ENCODE data around the gene CLDN18.
A peak's percentile ranks its signal among the peaks of the same experiment; 100 is the strongest.

The CLDN18 gene

DNA sequence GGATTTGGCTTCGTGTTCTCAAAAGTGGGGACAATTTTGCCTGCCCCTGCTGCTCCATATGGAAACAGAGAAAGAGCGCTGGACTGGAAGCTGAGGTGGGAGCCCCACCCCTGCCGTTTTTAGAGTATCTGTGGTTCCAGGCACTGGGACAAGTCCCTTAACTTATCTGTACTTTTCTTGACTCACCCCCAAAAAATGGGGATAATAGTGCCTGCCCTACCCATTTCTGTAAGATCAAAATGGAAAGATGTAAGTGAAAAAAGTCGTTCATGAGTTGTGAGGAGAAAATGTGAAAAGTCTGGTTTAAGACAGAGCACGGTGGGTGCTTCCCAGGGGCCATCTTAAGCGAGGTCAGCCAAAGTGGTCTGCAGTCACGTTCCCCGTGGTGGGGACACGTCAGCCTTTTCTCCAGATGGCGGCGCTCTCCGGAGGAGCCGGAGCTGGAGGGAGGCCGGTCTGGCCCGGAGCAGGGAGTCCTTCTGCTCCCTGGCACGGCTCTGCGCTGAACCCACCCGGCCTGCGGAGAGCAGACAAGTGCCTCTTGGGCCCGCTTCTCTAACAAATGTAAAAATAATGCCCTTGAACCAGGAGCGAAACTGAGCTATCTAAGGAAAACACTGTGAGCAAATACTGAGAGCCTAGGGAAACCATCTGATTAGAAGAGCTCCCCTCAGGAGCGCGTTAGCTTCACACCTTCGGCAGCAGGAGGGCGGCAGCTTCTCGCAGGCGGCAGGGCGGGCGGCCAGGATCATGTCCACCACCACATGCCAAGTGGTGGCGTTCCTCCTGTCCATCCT is at the start of gene CLDN18:
Gene CLDN18 (plus strand): TSS at position 690 of the 797 bp plus-strand sequence. CDS start 61 bp downstream, at position 751.
- CTCF ChIA-PET, result interaction anchor here (1.3 kb wide), 1 partner anchor 21 kb away, joined by 3 read pairs; no protein-coding TSS in a partner anchor

DNA sequence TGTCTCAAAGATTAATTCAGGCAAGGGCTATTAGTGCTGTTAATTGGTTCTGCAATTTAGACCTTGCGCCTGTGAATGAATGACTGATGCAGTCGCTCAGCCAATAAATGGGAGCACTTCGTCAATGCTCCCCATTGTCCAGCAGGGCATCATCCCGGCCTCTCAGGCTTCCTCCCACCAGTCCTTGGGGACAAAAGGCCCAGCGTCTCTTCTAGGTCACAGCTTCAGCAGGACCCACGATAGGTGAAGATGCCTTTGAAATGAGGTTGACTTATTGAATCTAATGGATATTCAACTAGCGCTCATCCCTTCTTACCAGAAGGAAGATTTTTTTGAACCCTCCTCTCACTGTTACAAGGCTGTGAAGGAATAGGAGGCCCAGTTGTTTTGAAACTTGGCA is 47.7 kb upstream of the CLDN18 start:
- H3K4me3 ChIP-seq (ENCODE audit: low read depth, low read length), result no peak overlapping the region
- TF ChIP-seq, protein P1, sequence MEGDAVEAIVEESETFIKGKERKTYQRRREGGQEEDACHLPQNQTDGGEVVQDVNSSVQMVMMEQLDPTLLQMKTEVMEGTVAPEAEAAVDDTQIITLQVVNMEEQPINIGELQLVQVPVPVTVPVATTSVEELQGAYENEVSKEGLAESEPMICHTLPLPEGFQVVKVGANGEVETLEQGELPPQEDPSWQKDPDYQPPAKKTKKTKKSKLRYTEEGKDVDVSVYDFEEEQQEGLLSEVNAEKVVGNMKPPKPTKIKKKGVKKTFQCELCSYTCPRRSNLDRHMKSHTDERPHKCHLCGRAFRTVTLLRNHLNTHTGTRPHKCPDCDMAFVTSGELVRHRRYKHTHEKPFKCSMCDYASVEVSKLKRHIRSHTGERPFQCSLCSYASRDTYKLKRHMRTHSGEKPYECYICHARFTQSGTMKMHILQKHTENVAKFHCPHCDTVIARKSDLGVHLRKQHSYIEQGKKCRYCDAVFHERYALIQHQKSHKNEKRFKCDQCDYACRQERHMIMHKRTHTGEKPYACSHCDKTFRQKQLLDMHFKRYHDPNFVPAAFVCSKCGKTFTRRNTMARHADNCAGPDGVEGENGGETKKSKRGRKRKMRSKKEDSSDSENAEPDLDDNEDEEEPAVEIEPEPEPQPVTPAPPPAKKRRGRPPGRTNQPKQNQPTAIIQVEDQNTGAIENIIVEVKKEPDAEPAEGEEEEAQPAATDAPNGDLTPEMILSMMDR (IDR thresholded peaks at IDR 0.05; ENCODE audit: insufficient read depth, low read length, missing control alignments), result no peak
- ChIA-PET POLR2A (no interaction called here), CTCF (interaction anchor here (3.9 kb wide), 1 partner anchor 9 kb away, joined by 19 read pairs; no protein-coding TSS in a partner anchor)
- DNase-seq (ENCODE audit: low read depth, low spot score), result no peak

More for the DNA sequence above, at the start of gene CLDN18:
- POLR2A ChIA-PET, result no interaction called here
- H3K4me3 ChIP-seq (ENCODE audit: low read depth, low read length), result no peak within 1 kb of the TSS
- TF ChIP-seq, protein P1 (IDR thresholded peaks at IDR 0.05; ENCODE audit: insufficient read depth, low read length, missing control alignments), result no peak
- DNase-seq (ENCODE audit: low read depth, low spot score), result no peak

DNA sequence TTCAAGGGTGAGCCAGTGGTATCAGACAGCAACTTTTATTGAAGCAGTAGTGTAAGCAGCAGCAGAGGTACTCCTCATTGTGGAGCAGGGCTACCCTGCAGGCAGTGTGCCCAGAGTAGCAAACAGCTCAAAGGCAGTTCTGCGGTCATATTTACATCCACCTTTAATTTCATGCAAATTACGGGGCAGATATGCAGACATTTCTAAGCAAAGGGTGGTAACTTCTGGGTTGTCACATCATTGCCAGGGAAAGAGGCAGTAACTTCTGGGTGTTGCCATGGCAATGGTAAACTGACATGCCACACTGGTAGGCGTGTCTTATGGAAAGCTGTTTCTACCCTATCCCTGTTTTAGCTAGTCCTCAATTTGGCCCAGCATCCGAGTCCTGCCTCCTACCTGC is 46.5 kb upstream of the CLDN18 start:
- ChIA-PET POLR2A (no interaction called here), CTCF (interaction anchor here (0.9 kb wide), 1 partner anchor 14 kb away, joined by 3 read pairs; no protein-coding TSS in a partner anchor)
- DNase-seq (ENCODE audit: low read depth, low spot score), result no peak
- TF ChIP-seq, protein P1 (IDR thresholded peaks at IDR 0.05; ENCODE audit: insufficient read depth, low read length, missing control alignments), result no peak
- H3K4me3 ChIP-seq (ENCODE audit: low read depth, low read length), result no peak overlapping the region

DNA sequence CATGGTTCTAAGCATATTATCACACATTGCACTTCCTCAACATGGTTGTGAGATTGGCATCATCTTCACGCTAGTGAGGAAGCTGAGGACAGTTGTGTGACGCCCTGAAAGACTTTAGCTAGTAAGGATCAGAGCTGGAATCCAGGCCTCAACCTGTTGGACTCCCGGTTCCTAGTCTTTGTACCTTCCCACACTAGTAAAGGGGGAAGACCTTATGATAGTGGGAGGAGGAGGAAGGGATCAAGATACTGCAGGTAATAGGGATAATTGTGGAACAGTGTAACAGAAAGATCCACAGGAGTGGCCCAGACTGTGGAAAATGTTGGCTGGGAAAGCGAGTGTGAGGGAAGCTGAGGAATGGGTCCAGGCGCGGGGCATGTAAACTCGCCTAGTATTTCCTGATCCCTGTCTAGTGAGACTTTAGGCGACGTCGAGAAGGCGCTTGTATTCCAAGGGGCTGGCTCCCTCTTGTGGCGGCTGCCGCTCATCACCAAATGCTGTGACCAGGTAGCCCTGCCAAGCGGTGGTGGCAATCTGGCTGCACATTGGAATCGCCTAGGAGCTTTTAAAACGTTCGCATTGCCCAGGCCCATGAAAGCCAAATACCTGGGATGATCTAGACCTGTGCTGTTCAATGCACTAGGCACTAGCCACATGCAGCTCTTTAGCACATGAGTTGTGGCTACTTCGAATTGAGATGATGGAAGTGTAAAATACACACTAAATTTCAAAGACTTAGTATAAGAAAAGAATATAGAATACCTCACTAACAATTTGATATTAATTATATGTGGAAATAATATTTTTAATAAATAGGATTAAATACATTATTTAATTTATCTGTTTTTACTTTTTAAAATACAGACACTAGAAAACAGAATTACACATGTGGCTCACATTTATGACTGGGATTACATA is 38.8 kb upstream of the CLDN18 start:
- TF ChIP-seq, protein P1 (IDR thresholded peaks at IDR 0.05; ENCODE audit: insufficient read depth, low read length, missing control alignments), result peak; percentile 91
- CTCF ChIA-PET, result interaction anchor here (0.6 to 3.0 kb wide), 26 partner anchors 9 to 1900 kb away, joined by 3 to 22 read pairs (median 4); partner anchors contain the start of gene DZIP1L
- POLR2A ChIA-PET, result interaction anchor here (0.5 kb wide), 1 partner anchor 154 kb away, joined by 3 read pairs; no protein-coding TSS in a partner anchor
- no peak for DNase-seq (ENCODE audit: low read depth, low spot score)
- H3K4me3 ChIP-seq (ENCODE audit: low read depth, low read length), result no peak overlapping the region

DNA sequence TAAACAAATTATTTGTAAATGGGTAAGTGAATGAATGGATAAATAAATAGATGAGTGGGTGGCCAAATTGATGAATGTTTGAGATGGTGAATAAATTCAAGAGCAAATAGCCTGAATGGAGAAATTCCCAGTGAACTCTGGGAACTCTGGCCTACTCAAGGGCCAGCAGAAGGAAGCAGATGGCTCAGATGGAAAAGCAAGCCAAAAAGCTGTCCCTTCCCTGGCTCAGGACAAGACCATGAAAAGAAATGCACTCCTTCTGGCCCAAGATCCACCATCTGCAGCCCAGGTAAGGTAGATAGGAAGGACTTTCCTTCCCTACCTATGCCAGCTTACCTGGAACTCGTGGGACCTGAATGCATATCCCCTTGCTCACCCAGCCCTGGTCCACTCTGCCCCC is 37.6 kb upstream of the CLDN18 start:
- no peak for DNase-seq (ENCODE audit: low read depth, low spot score)
- CTCF ChIA-PET, result interaction anchor here (0.9 to 3.0 kb wide), 7 partner anchors 80 to 940 kb away, joined by 3 to 22 read pairs (median 13); partner anchors contain the start of gene DZIP1L
- POLR2A ChIA-PET, result no interaction called here
- TF ChIP-seq, protein P1 (IDR thresholded peaks at IDR 0.05; ENCODE audit: insufficient read depth, low read length, missing control alignments), result no peak
- no peak overlapping the region for H3K4me3 ChIP-seq (ENCODE audit: low read depth, low read length)

All from AG04449 (cell line).